Measurements from ENCODE around the gene TOX2. TPM values are rescaled to one million over a fixed set of nuclear protein-coding genes. Genes with fewer than 3 reads are reported as not detected.

Gene TOX2
- total and polyA plus RNA-seq, 2 of the 8 experiments (the other 6 are each of a cell fraction or from before 2014, with no cell fraction given): 1.8 to 3.4 TPM

DNA sequence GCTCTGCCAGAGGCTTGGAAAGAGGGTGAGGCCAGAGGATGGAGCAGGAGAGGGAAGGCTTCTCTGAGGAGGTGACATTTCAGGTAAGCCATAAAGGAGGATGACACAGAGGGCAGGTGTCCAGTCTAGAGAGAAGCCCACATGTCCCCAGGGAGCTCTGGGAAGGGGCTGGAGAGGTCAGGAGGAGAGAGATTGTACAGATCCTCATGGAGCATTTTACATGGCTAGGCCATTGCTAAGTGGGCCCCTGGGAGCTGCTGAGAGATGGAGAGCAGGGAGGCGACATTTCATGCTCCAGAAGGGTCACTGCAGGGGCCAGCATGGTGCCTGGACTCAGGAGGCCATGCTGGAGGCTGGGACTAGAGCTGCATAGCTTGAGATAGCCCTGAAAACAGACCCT, 124.5 kb downstream of the TOX2 start (continued):
- TF ChIP-seq SIN3A (conservative IDR thresholded peaks at IDR 0.05 in 1 of 2, IDR thresholded peaks at IDR 0.05 in 1 of 2; ENCODE audit: low read depth in 1 of 2, low read length in 2 of 2): no peak
- TF ChIP-seq TAF1 (IDR thresholded peaks at IDR 0.05; ENCODE audit: low read depth, low read length): no peak
- no peak for TF ChIP-seq MAFK (IDR thresholded peaks at IDR 0.05; ENCODE audit: low read depth, low read length)
- no peak for TF ChIP-seq POU5F1 (IDR thresholded peaks at IDR 0.05; ENCODE audit: low read depth, low read length)
- TF ChIP-seq SIRT6 (IDR thresholded peaks at IDR 0.05; ENCODE audit: low read length): no peak
- no peak for TF ChIP-seq EP300 (IDR thresholded peaks at IDR 0.05; ENCODE audit: borderline replicate concordance in 1 of 2, low read depth in 2 of 2, low read length in 2 of 2)
- no peak for TF ChIP-seq SIX5 (IDR thresholded peaks at IDR 0.05; ENCODE audit: low read depth, low read length)
- TF ChIP-seq JUND (IDR thresholded peaks at IDR 0.05; ENCODE audit: low read length): no peak
- TF ChIP-seq, protein P1, sequence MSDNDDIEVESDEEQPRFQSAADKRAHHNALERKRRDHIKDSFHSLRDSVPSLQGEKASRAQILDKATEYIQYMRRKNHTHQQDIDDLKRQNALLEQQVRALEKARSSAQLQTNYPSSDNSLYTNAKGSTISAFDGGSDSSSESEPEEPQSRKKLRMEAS (IDR thresholded peaks at IDR 0.05): no peak

All from H1 (cell line).